Upper lobe of right lung (tissue), 1 donor: ENCODE results near the gene SCN3A. TPM values are rescaled to one million over a fixed set of nuclear protein-coding genes. Genes with fewer than 3 reads are reported as not detected.

Source experiments
- ATAC-seq: fragments of 200-7000 bp; cut with Tn5 transposase; one replicate; pipeline ENCODE4 v1.9.1; 2020; ENCODE audit warnings: mild to moderate bottlenecking, moderate library complexity
- DNase-seq: peaks from one replicate; pipeline ENCODE4 v3.0.0-alpha.2; 2020
- H3K27ac ChIP-seq: fragments of 200-600 bp; one replicate; pipeline ENCODE4 v1.8.0; 2022
- H3K27me3 ChIP-seq: fragments of 200-600 bp; one replicate; pipeline ENCODE4 v1.8.0; 2022; ENCODE audit warnings: mild to moderate bottlenecking
- H3K36me3 ChIP-seq: fragments of 200-600 bp; one replicate; pipeline ENCODE4 v1.8.0; 2022
- H3K4me1 ChIP-seq: fragments of 200-600 bp; one replicate; pipeline ENCODE4 v1.8.0; 2022
- H3K4me3 ChIP-seq: fragments of 200-600 bp; one replicate; pipeline ENCODE4 v1.8.0; 2022; ENCODE audit warnings: mild to moderate bottlenecking
- H3K9me3 ChIP-seq: fragments of 200-600 bp; one replicate; pipeline ENCODE4 v1.8.0; 2022
- CTCF ChIP-seq: fragments of 200-600 bp; IDR thresholded peaks from one replicate; pipeline ENCODE4 v1.8.0; 2022; ENCODE audit warnings: antibody characterized with exemption
- intact Hi-C: fragments of 100-400 bp; cut with DNase I; formaldehyde crosslinking; loops from one replicate; pipeline ENCODE4 v1.11.0; 2022
- long read RNA-seq: library from polyadenylated mRNA; unstranded; transcript quantifications from one replicate; pipeline ENCODE4 v2.0.0, GENCODE V29; 2021
- total RNA-seq: library from RNA; stranded (reverse); fragmentation: NEBNext Ultra II Directional; extraction: Animal tissue kit (Norgen Biotek cat#: 25700); gene quantifications from one replicate; pipeline ENCODE4 v1.2.1, GENCODE V29; 2021
- donor health status: DM: no; HTN: yes; CAD: no; lungs with severe emphysema.

The SCN3A gene
- total RNA-seq = 2.1 TPM
- long read RNA-seq, partial matches to known transcripts = 0 of 1 reads
- long read RNA-seq, other reads (novel, unspliced or antisense) = 1 of 1 reads

GRCh38 chr2:165203689-165204559 is at the start of gene SCN3A:
SCN3A (minus strand) TSS chr2:165204050; CDS start chr2:165176394, 27,656 bp downstream.
- Histone ChIP-seq H3K4me3 (no peak within 1 kb of the TSS), H3K27ac (no peak within 1 kb of the TSS), H3K36me3 (no peaks in the 10 kb centered on the region), H3K27me3 (no peaks in the 10 kb centered on the region), H3K4me1 (no peaks in the 10 kb centered on the region), H3K9me3 (no peaks in the 10 kb centered on the region)
- intact Hi-C loops = no loop called here
- DNase-seq (no peak), ATAC-seq (peak; percentile 59)
- TF ChIP-seq CTCF = peak; percentile 68

- no peak for DNase-seq
- H3K27me3 ChIP-seq = no peaks in the 10 kb centered on the region
- intact Hi-C loops = no loop called here
These were observed 49.3 kb upstream of the SCN3A start for GRCh38 chr2:165253178-165253577.

GRCh38 chr2:165251366-165251765 is 47.5 kb upstream of the SCN3A start:
- Histone ChIP-seq H3K9me3 (no peaks in the 10 kb centered on the region), H3K4me1 (no peaks in the 10 kb centered on the region), H3K27me3 (no peaks in the 10 kb centered on the region), H3K4me3 (no peak overlapping the region), H3K36me3 (no peaks in the 10 kb centered on the region), H3K27ac (no peak overlapping the region)
- ATAC-seq (no peak), DNase-seq (no peak)
- TF ChIP-seq CTCF = no peak
- intact Hi-C loops = no loop called here

More at GRCh38 chr2:165253178-165253577, 49.3 kb upstream of the SCN3A start:
- no peaks in the 10 kb centered on the region for H3K4me1 ChIP-seq
- ATAC-seq = no peak
- H3K36me3 ChIP-seq = no peaks in the 10 kb centered on the region
- H3K9me3 ChIP-seq = no peaks in the 10 kb centered on the region
- TF ChIP-seq CTCF = no peak
- H3K27ac ChIP-seq = no peak overlapping the region
- H3K4me3 ChIP-seq = no peak overlapping the region

- H3K36me3 ChIP-seq = no peaks in the 10 kb centered on the region
- H3K4me1 ChIP-seq = no peaks in the 10 kb centered on the region
- H3K27ac ChIP-seq = no peak overlapping the region
- intact Hi-C loops = no loop called here
- no peak overlapping the region for H3K4me3 ChIP-seq
- no peaks in the 10 kb centered on the region for H3K9me3 ChIP-seq
- DNase-seq (no peak), ATAC-seq (no peak)
- TF ChIP-seq CTCF = no peak
- H3K27me3 ChIP-seq = no peaks in the 10 kb centered on the region
These were observed 44.4 kb upstream of the SCN3A start for GRCh38 chr2:165248238-165248637.

- Histone ChIP-seq H3K27ac (no peak overlapping the region), H3K4me1 (no peaks in the 10 kb centered on the region), H3K36me3 (no peaks in the 10 kb centered on the region), H3K27me3 (no peaks in the 10 kb centered on the region), H3K4me3 (no peak overlapping the region), H3K9me3 (no peaks in the 10 kb centered on the region)
- DNase-seq (no peak), ATAC-seq (no peak)
- intact Hi-C loops = no loop called here
- TF ChIP-seq CTCF = no peak
These were observed 41.4 kb upstream of the SCN3A start for GRCh38 chr2:165245081-165245793.
